ENCODE measurements around the gene FAM162A. TPM values are rescaled to one million over a fixed set of nuclear protein-coding genes. Genes with fewer than 3 reads are reported as not detected.
"Not testable (repeated sequence)": the region's sequence is repeated elsewhere in the genome, so short reads cannot be mapped to it uniquely, and the experiment has no call there.

The FAM162A gene
- total RNA-seq, 1 experiment from 2014 or later: 83.9 TPM

DNA sequence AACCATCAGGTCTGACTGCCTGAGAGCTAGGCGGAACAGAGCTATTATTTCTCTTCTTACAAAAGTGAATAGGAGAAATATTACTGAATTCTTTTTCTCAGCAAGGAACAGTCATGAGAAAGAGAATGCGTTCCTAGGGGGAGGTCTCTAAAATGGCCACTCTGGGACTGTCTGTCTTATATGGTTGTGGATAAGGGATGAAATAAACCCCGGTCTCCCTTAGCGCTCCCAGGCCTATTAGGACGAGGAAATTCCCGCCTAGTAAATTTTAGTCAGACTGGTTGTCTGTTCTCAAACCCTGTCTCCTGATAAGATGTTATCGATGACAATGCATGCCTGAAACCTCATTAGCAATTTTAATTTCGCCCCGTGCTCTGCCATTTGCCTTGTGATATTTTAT lies 52.0 kb downstream of the FAM162A start (continued):
- TF ChIP-seq, protein P1, sequence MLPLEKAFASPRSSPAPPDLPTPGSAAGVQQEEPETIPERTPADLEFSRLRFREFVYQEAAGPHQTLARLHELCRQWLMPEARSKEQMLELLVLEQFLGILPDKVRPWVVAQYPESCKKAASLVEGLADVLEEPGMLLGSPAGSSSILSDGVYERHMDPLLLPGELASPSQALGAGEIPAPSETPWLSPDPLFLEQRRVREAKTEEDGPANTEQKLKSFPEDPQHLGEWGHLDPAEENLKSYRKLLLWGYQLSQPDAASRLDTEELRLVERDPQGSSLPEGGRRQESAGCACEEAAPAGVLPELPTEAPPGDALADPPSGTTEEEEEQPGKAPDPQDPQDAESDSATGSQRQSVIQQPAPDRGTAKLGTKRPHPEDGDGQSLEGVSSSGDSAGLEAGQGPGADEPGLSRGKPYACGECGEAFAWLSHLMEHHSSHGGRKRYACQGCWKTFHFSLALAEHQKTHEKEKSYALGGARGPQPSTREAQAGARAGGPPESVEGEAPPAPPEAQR (CRISPR knock-in tag; IDR thresholded peaks at IDR 0.05): no peak
- TF ChIP-seq ZBTB21 (CRISPR knock-in tag; IDR thresholded peaks at IDR 0.05; ENCODE audit: borderline replicate concordance): no peak
- TF ChIP-seq JUN (CRISPR knock-in tag; IDR thresholded peaks at IDR 0.05): no peak
- no peak for TF ChIP-seq ZNF232 (CRISPR knock-in tag; IDR thresholded peaks at IDR 0.05)
- TF ChIP-seq ZNF396 (CRISPR knock-in tag; IDR thresholded peaks at IDR 0.05; ENCODE audit: borderline replicate concordance): no peak
- TF ChIP-seq JAZF1 (CRISPR knock-in tag; IDR thresholded peaks at IDR 0.05): no peak

DNA sequence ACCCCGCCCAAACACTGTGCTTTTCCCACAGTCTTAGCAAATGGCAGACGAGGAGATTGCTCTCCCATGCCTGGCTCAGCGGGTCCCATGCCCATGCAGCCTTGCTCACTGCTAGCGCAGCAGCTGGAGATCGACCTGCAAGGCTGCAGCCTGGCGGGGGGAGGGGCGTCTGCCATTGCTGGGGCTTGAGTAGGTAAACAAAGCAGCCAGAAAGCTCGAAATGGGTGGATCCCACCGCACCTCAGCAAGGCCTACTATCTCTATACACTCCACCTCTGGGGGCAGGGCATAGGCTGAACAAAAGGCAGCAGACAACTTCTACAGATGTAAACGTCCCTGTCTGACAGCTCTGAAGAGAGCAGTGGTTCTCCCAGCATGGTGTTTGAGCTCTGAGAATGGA lies 59.1 kb downstream of the FAM162A start:
- H3K36me3 Mint-ChIP-seq: peaks cover 93% of the 10 kb centered on the region

DNA sequence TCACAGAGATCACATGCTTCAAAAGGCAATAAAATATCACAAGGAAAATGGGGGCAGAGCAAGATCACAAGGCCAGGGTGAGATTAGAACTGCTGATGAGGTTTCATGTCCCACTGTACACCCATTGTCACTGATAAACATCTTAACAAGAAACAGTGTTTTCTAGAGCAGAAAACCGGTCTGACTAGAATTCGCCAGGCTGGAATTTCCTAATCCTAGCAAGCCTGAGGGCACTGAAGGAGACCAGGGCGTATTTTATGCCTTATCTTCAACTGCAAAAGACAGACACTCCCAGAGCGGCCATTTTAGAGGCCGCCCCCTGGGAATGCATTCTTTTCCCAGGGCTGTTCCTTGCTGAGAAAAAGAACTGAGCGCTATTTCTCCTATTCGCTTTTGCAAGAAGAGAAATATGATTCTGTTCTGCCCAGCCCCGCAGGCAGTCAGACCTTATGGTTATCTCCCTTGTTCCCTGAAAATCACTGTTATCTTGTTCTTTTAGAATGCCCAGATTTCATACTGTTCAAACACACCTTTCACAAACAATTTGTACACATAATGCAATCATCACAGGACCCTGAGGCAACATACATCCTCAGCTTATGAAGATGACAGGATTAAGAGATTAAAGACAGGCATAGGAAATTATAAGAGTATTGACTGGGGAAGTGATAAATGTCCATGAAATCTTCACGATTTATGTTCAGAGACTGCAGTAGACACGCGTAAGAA lies 59.9 kb downstream of the FAM162A start:
- ATAC-seq; H3K27me3 Mint-ChIP-seq (ENCODE audit: low read depth): not testable (repeated sequence)
- peak; percentile 26 for DNase-seq (ENCODE audit: low spot score)
- Mint-ChIP-seq H3K36me3 (peaks cover 93% of the 10 kb centered on the region), H3K27ac (peak overlapping the region; percentile 91), H3K4me1 (peaks cover 27% of the 10 kb centered on the region), H3K9me3 (peaks cover 34% of the 10 kb centered on the region), H3K4me3 (peak overlapping the region; percentile 48)
- CTCF ChIA-PET: interaction anchor here (1.5 kb wide), 1 partner anchor 311 kb away, joined by 5 read pairs; no protein-coding TSS in a partner anchor
- POLR2A ChIA-PET: interaction anchor here (1.1 kb wide), 1 partner anchor 28 kb away, joined by 5 read pairs; the partner anchor contains the start of gene WDR5B

More for the DNA sequence above, 59.1 kb downstream of the FAM162A start:
- TF ChIP-seq ZNF423 (CRISPR knock-in tag; IDR thresholded peaks at IDR 0.05): peak; percentile 32; the same call in 1 of the 2 replicates
- TF ChIP-seq FOXK1 (CRISPR knock-in tag; IDR thresholded peaks at IDR 0.05): peak; percentile 95
- TF ChIP-seq, protein P2, sequence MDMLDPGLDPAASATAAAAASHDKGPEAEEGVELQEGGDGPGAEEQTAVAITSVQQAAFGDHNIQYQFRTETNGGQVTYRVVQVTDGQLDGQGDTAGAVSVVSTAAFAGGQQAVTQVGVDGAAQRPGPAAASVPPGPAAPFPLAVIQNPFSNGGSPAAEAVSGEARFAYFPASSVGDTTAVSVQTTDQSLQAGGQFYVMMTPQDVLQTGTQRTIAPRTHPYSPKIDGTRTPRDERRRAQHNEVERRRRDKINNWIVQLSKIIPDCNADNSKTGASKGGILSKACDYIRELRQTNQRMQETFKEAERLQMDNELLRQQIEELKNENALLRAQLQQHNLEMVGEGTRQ (CRISPR knock-in tag; IDR thresholded peaks at IDR 0.05): no peak
- TF ChIP-seq ZNF263 (CRISPR knock-in tag; IDR thresholded peaks at IDR 0.05; ENCODE audit: low read depth): no peak
- TF ChIP-seq, protein P3, sequence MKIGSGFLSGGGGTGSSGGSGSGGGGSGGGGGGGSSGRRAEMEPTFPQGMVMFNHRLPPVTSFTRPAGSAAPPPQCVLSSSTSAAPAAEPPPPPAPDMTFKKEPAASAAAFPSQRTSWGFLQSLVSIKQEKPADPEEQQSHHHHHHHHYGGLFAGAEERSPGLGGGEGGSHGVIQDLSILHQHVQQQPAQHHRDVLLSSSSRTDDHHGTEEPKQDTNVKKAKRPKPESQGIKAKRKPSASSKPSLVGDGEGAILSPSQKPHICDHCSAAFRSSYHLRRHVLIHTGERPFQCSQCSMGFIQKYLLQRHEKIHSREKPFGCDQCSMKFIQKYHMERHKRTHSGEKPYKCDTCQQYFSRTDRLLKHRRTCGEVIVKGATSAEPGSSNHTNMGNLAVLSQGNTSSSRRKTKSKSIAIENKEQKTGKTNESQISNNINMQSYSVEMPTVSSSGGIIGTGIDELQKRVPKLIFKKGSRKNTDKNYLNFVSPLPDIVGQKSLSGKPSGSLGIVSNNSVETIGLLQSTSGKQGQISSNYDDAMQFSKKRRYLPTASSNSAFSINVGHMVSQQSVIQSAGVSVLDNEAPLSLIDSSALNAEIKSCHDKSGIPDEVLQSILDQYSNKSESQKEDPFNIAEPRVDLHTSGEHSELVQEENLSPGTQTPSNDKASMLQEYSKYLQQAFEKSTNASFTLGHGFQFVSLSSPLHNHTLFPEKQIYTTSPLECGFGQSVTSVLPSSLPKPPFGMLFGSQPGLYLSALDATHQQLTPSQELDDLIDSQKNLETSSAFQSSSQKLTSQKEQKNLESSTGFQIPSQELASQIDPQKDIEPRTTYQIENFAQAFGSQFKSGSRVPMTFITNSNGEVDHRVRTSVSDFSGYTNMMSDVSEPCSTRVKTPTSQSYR (CRISPR knock-in tag; IDR thresholded peaks at IDR 0.05): peak; percentile 94
- TF ChIP-seq GTF2I (CRISPR knock-in tag; conservative IDR thresholded peaks at IDR 0.05): no peak
- peak; percentile 41; the same call in 1 of the 2 replicates for TF ChIP-seq SP1 (CRISPR knock-in tag; conservative IDR thresholded peaks at IDR 0.05)
- no peak for TF ChIP-seq HMGA2 (CRISPR knock-in tag; IDR thresholded peaks at IDR 0.05)
- TF ChIP-seq TEAD1 (CRISPR knock-in tag; IDR thresholded peaks at IDR 0.05): 0 out of 2 replicates have a peak, but pooled peaks have one; percentile 56
- 0 out of 2 replicates have a peak, but pooled peaks have one; percentile 42 for TF ChIP-seq ZNF138 (CRISPR knock-in tag; conservative IDR thresholded peaks at IDR 0.05)
- no peak for TF ChIP-seq MXD4 (CRISPR knock-in tag; IDR thresholded peaks at IDR 0.05; ENCODE audit: borderline replicate concordance)
- peak; percentile 82 for TF ChIP-seq FOXP1 (CRISPR knock-in tag; IDR thresholded peaks at IDR 0.05; ENCODE audit: borderline replicate concordance)
- ChIA-PET POLR2A (interaction anchor here (1.1 kb wide), 1 partner anchor 27 kb away, joined by 5 read pairs; the partner anchor contains the start of gene WDR5B), CTCF (interaction anchor here (0.7 to 1.5 kb wide), 2 partner anchors 15 to 312 kb away, joined by 4 to 5 read pairs; no protein-coding TSS in a partner anchor)
- Mint-ChIP-seq H3K4me1 (peaks cover 27% of the 10 kb centered on the region), H3K4me3 (peak overlapping the region; percentile 48), H3K27ac (peak overlapping the region; percentile 91), H3K27me3 (ENCODE audit: low read depth) (no peaks in the 10 kb centered on the region), H3K9me3 (peaks cover 29% of the 10 kb centered on the region)
- ATAC-seq (peak; percentile 98), DNase-seq (ENCODE audit: low spot score) (peak; percentile 79)

DNA sequence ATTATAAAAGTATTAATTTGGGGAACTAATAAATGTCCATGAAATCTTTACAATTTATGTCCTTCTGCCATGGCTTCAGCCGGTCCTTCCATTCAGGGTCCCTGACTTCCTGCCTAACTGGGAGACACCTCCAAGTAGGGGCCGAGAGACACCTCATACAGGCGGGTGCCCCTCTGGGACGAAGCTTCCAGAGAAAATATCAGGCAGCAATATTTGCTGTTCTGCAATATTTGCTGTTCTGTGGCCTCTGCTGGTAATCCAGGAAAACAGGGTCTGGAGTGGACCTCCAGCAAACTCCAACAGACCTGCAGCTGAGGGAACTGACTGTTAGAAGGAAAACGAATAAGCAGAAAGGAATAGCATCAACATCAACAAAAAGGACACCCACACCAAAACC lies 60.5 kb downstream of the FAM162A start:
- DNase-seq (ENCODE audit: low spot score); H3K4me3 Mint-ChIP-seq; CTCF ChIA-PET; ATAC-seq; H3K27me3 Mint-ChIP-seq (ENCODE audit: low read depth); POLR2A ChIA-PET: not testable (repeated sequence)
- H3K4me1 Mint-ChIP-seq: peaks cover 27% of the 10 kb centered on the region
- H3K36me3 Mint-ChIP-seq: peaks cover 94% of the 10 kb centered on the region
- peaks cover 38% of the 10 kb centered on the region for H3K9me3 Mint-ChIP-seq
- H3K27ac Mint-ChIP-seq: peak overlapping the region; percentile 71; the same call in 1 of the 2 replicates

DNA sequence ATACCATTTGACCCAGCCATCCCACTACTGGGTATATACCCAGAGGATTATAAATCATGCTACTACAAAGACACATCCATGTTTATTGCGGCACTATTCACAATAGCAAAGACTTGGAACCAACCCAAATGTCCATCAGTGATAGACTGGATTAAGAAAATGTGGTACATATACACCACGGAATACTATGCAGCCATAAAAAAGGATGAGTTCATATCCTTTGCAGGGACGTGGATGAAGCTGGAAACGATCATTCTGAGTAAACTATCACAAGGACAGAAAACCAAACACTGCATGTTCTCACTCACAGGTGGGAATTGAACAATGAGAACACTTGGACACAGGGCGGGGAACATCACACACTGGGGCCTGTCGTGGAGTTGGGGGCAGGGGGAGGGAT lies 64.2 kb downstream of the FAM162A start:
- POLR2A ChIA-PET; H3K27me3 Mint-ChIP-seq (ENCODE audit: low read depth); CTCF ChIA-PET; DNase-seq (ENCODE audit: low spot score); H3K4me3 Mint-ChIP-seq; ATAC-seq; H3K27ac Mint-ChIP-seq: not testable (repeated sequence)
- H3K9me3 Mint-ChIP-seq: peaks cover 37% of the 10 kb centered on the region
- peaks cover 17% of the 10 kb centered on the region for H3K4me1 Mint-ChIP-seq
- peaks cover 89% of the 10 kb centered on the region for H3K36me3 Mint-ChIP-seq

Measured in WTC11 (cell line).